Prostate gland (tissue), 2 donors: Measurements from ENCODE around the gene CDRT4.

Source experiments
- CTCF ChIP-seq, 4 experiments: fragments of 200-600 bp in 2 of 4; fragments of 450-650 bp in 2 of 4; sonication (generic) in 2 of 4; IDR thresholded peaks; 1 replicate in 3 of 4; 2 replicates in 1 of 4; pipeline ENCODE4 v1.5.1; 2016 to 2019; ENCODE audit warnings: antibody characterized with exemption in 4 of 4, mild to moderate bottlenecking in 2 of 4, moderate library complexity in 2 of 4
- POLR2AphosphoS5 ChIP-seq: sonication (generic); formaldehyde crosslinking; IDR thresholded peaks from one replicate; pipeline ENCODE4 v1.6.1; 2017; ENCODE audit warnings: antibody characterized with exemption

GRCh38 chr17:15512071-15512709 is 44.8 kb upstream of the CDRT4 start:
- no peak for TF ChIP-seq CTCF (IDR thresholded peaks at IDR 0.05)
- no peak for TF ChIP-seq POLR2AphosphoS5
